ENCODE measurements around the gene ANP32B.
"Not testable (repeated sequence)": the region's sequence is repeated elsewhere in the genome, so short reads cannot be mapped to it uniquely, and the experiment has no call there.

Gene ANP32B

GRCh38 chr9:97994703-97995102, 11.6 kb downstream of the ANP32B start:
- no peak for DNase-seq

GRCh38 chr9:97996676-97997075, 13.5 kb downstream of the ANP32B start:
- DNase-seq = not testable (repeated sequence)

GRCh38 chr9:97997330-97998276, 14.5 kb downstream of the ANP32B start:
- DNase-seq = no peak

- no peak for DNase-seq
Measured at GRCh38 chr9:98002808-98003207, 19.7 kb downstream of the ANP32B start.

- DNase-seq = no peak
Measured at GRCh38 chr9:98006127-98006796, 23.1 kb downstream of the ANP32B start.

GRCh38 chr9:98007251-98007928, 24.2 kb downstream of the ANP32B start:
- DNase-seq = no peak

- no peak for DNase-seq
Measured at GRCh38 chr9:98008764-98009163, 25.6 kb downstream of the ANP32B start.

- DNase-seq = no peak
Measured at GRCh38 chr9:98009437-98009836, 26.3 kb downstream of the ANP32B start.

- no peak for DNase-seq
Measured at GRCh38 chr9:98009936-98010335, 26.8 kb downstream of the ANP32B start.

GRCh38 chr9:98010445-98010844, 27.3 kb downstream of the ANP32B start:
- DNase-seq = peak in 1 of 2 donors; percentile 24

- DNase-seq = no peak
Measured at GRCh38 chr9:98011122-98011521, 28.0 kb downstream of the ANP32B start.

GRCh38 chr9:98016137-98016680, 33.1 kb downstream of the ANP32B start:
- no peak for DNase-seq

- DNase-seq = no peak
Measured at GRCh38 chr9:98017306-98017705, 34.2 kb downstream of the ANP32B start.

GRCh38 chr9:98018347-98018746, 35.2 kb downstream of the ANP32B start:
- no peak for DNase-seq

GRCh38 chr9:98019098-98019497, 36.0 kb downstream of the ANP32B start:
- DNase-seq = no peak

GRCh38 chr9:98019869-98020268, 36.7 kb downstream of the ANP32B start:
- not testable (repeated sequence) for DNase-seq

- DNase-seq = no peak
Measured at GRCh38 chr9:98020476-98021145, 37.5 kb downstream of the ANP32B start.

- no peak for DNase-seq
Measured at GRCh38 chr9:98021306-98022040, 38.3 kb downstream of the ANP32B start.

GRCh38 chr9:98022447-98022846, 39.3 kb downstream of the ANP32B start:
- no peak for DNase-seq

- no peak for DNase-seq
Measured at GRCh38 chr9:98024702-98025101, 41.6 kb downstream of the ANP32B start.

GRCh38 chr9:98031169-98031568, 48.0 kb downstream of the ANP32B start:
- no peak for DNase-seq

GRCh38 chr9:98031935-98032334, 48.8 kb downstream of the ANP32B start:
- no peak for DNase-seq
